ENCODE results near the gene GJA10.

The GJA10 gene

DNA sequence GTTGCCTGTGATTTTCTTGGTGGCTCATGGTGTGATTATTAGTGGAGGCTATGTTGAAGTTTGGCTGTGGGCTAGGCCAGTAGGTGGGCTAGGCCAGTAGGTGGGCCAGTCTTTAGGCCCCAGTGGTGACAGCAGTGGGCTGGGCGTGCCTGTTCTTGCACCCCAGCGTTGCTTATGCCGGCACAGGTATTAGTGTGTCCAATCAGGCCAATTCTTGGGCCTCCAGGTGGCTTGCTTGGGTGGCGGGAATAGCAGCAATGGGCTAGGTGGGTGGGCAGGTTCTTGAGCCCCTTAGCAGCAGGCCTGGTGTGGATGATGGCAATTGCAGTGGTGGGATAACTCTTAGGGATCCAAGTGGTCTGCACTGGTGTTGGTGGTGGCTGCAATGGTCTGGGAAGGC is 22.9 kb downstream of the GJA10 start:
- no peak for DNase-seq (ENCODE audit: low read depth in 2 of 2)

GRCh38 chr6:89917801-89918366 is 23.6 kb downstream of the GJA10 start:
- no peak for DNase-seq (ENCODE audit: low read depth in 2 of 2)

DNA sequence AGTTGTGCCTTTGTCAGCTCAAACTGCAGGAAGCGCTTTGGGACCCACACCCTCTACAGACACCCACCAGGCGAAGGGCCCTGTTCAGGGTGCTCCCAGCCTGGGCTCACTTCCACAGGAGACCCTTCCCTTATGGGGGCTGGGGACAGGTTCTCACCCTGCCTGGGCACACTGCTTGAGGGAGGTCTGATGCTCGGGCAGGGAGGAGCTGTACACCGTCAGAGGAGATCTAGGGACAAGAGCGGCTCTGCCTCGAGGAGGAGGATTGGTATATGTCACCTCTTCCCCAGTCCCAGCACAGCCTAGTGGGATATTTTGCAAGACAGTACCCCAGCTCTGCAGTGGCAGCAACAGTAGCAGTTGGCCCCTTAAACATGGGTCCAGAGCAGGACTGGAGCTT is 26.9 kb downstream of the GJA10 start:
- DNase-seq (ENCODE audit: low read depth in 2 of 2), result no peak

- DNase-seq (ENCODE audit: low read depth in 2 of 2), result no peak
Measured at GRCh38 chr6:89921691-89922090, 27.4 kb downstream of the GJA10 start.

GRCh38 chr6:89924231-89924630 is 30.0 kb downstream of the GJA10 start:
- DNase-seq (ENCODE audit: low read depth in 2 of 2), result no peak

GRCh38 chr6:89925826-89926225 is 31.6 kb downstream of the GJA10 start:
- no peak for DNase-seq (ENCODE audit: low read depth in 2 of 2)

DNA sequence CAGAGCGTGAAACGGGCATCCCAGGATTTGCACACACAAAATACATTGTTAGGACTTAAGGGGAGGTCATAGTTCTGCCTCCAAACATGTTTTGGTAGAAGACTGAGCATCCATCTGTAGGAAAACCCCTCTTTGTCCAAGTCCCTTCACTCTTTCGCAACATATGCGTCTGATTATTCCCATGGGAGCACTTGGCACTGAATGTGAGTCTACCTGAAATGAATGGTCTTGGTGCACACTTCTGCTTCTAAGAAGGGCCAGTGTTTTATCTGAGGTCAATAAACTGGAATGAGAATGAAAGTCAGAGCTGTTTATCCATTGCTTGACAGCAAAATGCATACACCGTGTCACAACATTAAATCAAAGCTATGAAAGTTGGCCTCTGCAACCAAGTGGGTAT is 33.0 kb downstream of the GJA10 start:
- DNase-seq (ENCODE audit: low read depth in 2 of 2), result no peak

- DNase-seq (ENCODE audit: low read depth in 2 of 2), result no peak
Measured at GRCh38 chr6:89927791-89928550, 33.7 kb downstream of the GJA10 start.

GRCh38 chr6:89928604-89929003 is 34.3 kb downstream of the GJA10 start:
- DNase-seq (ENCODE audit: low read depth in 2 of 2), result no peak

DNA sequence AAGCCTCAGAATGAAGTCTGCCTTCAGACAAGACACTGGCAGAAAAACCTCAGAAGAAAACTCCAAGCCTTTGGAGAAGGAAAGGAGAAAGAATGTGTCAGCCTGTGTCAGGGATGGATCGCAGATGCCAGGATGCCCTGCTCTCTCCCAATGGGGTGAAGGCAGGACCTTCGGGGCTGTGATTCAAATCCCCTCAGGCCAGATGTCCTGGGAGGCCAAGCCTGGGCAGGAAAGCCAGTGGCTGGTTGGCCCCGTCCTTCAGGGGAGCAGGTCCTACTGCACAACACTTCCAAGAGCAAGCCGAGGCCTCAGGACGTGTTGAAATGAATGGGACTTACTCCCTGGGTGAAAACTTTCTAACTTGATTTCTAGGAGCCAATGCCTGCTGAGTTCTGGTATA is 36.5 kb downstream of the GJA10 start:
- DNase-seq (ENCODE audit: low read depth in 2 of 2), result no peak

- no peak for DNase-seq (ENCODE audit: low read depth in 2 of 2)
Measured at GRCh38 chr6:89932245-89932802, 38.1 kb downstream of the GJA10 start.

GRCh38 chr6:89934685-89935366 is 40.6 kb downstream of the GJA10 start:
- DNase-seq (ENCODE audit: low read depth in 2 of 2), result no peak

- no peak for DNase-seq (ENCODE audit: low read depth in 2 of 2)
Measured at GRCh38 chr6:89936177-89936576, 41.9 kb downstream of the GJA10 start.

DNA sequence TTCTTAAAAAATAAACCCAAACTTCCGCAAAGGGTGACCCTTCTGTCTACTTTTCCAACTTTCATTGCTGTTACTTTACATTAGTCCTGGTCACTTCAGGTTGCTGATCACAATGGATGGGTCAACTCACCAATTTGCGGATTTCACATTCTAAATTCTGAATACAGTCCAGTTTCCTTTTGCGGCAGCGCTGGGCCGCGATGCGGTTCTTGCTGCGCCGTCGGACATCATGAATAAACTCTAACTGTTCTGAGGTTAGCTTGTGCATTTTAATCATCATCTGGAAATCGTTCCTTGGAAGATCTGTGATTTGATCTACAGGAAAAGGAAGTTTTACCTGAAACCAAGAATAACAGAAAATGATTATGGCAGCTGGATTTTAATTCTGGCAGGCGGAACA is 43.7 kb downstream of the GJA10 start:
- no peak for DNase-seq (ENCODE audit: low read depth in 2 of 2)

GRCh38 chr6:89939144-89939543 is 44.9 kb downstream of the GJA10 start:
- DNase-seq (ENCODE audit: low read depth in 2 of 2), result no peak

GRCh38 chr6:89940225-89941027 is 46.2 kb downstream of the GJA10 start:
- peak; percentile 33 to 36 for DNase-seq (ENCODE audit: low read depth in 2 of 2)

GRCh38 chr6:89941031-89941762 is 46.9 kb downstream of the GJA10 start:
- DNase-seq (ENCODE audit: low read depth in 2 of 2), result no peak

DNA sequence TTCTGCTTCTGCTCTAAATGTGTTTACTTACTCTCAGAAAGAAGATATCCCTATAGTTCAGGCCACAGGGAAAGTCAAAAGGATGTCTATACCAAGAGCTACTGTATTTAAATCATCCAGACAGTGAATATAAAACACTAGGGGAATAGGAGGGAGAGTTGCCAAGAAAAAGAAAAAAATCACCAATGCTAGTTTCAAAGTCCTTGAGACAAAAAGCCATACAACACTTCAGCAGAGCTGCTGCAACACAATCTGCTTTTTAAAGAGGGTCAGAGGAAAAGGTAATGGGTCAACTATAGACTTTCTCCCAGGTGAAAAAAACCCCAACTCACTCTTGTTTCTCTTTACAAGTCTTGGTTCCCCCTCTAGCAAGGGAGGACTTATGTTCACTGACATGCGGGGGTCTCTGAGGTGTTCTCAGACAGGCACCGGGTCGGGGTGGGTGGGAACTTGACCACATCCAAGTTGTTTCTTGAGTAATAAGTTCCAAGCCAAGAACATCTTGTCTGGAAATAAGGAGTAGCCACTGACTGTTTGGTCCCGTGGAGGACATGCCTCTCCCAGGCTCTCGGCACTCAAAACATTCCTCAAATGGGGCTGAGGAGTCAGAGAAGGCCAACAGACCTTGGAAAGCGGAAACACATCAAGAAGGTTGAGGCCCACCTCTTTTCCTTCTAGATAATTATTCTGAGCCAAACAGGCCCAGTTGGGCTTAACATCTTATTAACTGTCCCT is 47.7 kb downstream of the GJA10 start:
- DNase-seq (ENCODE audit: low read depth in 2 of 2), result no peak

GRCh38 chr6:89942601-89943000 is 48.3 kb downstream of the GJA10 start:
- DNase-seq (ENCODE audit: low read depth in 2 of 2), result no peak

- DNase-seq (ENCODE audit: low read depth in 2 of 2), result no peak
Measured at GRCh38 chr6:89944181-89944755, 50.0 kb downstream of the GJA10 start.

Data from stimulated activated CD8-positive, alpha-beta memory T cell treated with anti-CD3 and anti-CD28 coated beads, Interleukin-7, amount 100 ng/mL, for 1 hour (primary cell).